Stimulated activated naive CD8-positive, alpha-beta T cell treated with anti-CD3 and anti-CD28 coated beads, Interleukin-15, Interleukin-2, amounts not matched to agents 100 U/mL and 50 U/mL, for 24 hours (primary cell): ENCODE data around the gene IL24.

Source experiments
- ATAC-seq: fragments of 150-1000 bp; cut with Tn5 transposase; one replicate; pipeline ENCODE4 v1.10.0; 2021
- DNase-seq: peaks from one replicate; pipeline ENCODE4 v3.0.0; 2021

The IL24 gene

DNA sequence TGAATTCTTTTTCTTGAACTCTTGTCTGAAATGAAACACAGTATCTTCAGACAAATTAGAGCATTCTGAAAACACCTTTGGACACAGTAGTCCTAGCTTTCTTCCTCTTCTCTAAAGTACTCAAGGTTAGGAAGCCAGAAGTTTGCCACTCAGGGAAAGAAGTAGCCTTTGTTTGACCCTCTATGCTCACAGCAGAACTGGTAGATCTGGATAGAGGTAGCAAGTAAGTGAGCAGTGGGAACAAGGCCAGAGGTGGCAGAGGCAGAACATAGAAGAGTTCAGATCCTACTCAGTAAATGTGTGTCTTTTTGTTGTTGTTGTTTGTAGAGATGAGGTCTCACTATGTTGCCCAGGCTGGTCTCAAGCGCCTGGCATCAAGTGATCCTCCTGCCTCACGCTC is 56.4 kb downstream of the IL24 start:
- DNase-seq (no peak), ATAC-seq (no peak)
